ENCODE results near the gene DUSP16.

DNA sequence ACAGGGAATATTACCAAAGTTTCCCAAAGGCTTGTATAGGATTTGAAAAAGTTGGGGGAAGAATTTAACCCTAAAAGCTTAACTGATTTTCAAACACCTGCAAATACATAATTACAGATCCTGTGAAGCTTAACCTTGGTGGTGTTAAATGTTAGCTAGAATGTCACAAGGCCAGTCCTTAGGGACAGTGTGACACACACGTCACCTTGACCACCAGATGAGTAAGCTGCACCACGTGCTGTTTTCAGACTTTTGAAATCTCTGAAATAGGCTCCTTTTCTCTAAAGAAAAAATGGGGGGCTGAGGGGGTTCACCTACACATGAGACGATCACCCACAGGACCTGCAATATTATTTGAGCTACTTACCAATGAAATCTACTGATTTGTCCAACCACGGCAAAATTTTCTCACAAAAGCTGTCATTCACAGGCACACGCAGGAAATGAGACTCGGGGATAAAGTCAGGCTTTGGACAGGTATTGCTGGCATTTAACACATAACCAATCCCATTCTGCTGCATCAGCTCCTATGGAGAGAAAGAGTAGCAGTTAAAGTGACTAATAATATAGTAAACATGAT lies 75.9 kb downstream of the DUSP16 start:
- TF ChIP-seq POLR2A (IDR thresholded peaks at IDR 0.05) (no peak), CTCF (IDR thresholded peaks at IDR 0.05) (no peak), EP300 (IDR thresholded peaks at IDR 0.05; ENCODE audit: low read depth) (no peak)

Measured in transverse colon (tissue), 3 donors.